Urothelium cell line (cell line): ENCODE measurements around the gene C16orf95.
"Not testable (repeated sequence)": the region's sequence is repeated elsewhere in the genome, so short reads cannot be mapped to it uniquely, and the experiment has no call there.

Experiments used
- DNase-seq: peaks from one replicate; pipeline ENCODE4 v3.0.0; 2011; ENCODE audit warnings: low spot score, mixed read lengths
- FAIRE-seq: peaks from 2 replicates; lab custom pipeline; 2011; peaks lifted over from hg19 to GRCh38; lab: Jason Lieb, UNC

C16orf95 gene

GRCh38 chr16:87316923-87317749 lies at the start of gene C16orf95:
C16orf95 (minus strand) TSS chr16:87317392; CDS start chr16:87317242, 150 bp downstream.
- no peak for FAIRE-seq
- peak; percentile 100 for DNase-seq

GRCh38 chr16:87366930-87367329 lies 49.7 kb upstream of the C16orf95 start:
- FAIRE-seq: no peak

GRCh38 chr16:87366288-87366687 lies 49.1 kb upstream of the C16orf95 start:
- no peak for FAIRE-seq
- DNase-seq: no peak

More at GRCh38 chr16:87366930-87367329, 49.7 kb upstream of the C16orf95 start:
- no peak for DNase-seq

- DNase-seq (no peak), FAIRE-seq (no peak)
These were observed 48.0 kb upstream of the C16orf95 start for GRCh38 chr16:87365021-87365713.

- FAIRE-seq (no peak), DNase-seq (no peak)
These were observed 46.7 kb upstream of the C16orf95 start for GRCh38 chr16:87363771-87364455.

- FAIRE-seq, DNase-seq: not testable (repeated sequence)
These were observed 45.8 kb upstream of the C16orf95 start for GRCh38 chr16:87362828-87363559.

GRCh38 chr16:87361916-87362619 lies 44.9 kb upstream of the C16orf95 start:
- no peak for FAIRE-seq
- DNase-seq: no peak

GRCh38 chr16:87360862-87361610 lies 43.8 kb upstream of the C16orf95 start:
- DNase-seq (no peak), FAIRE-seq (no peak)

GRCh38 chr16:87359121-87359520 lies 41.9 kb upstream of the C16orf95 start:
- FAIRE-seq (no peak), DNase-seq (no peak)

GRCh38 chr16:87358696-87359095 lies 41.5 kb upstream of the C16orf95 start:
- DNase-seq (no peak), FAIRE-seq (no peak)

GRCh38 chr16:87358250-87358649 lies 41.1 kb upstream of the C16orf95 start:
- no peak for FAIRE-seq
- no peak for DNase-seq

GRCh38 chr16:87356491-87356853 lies 39.3 kb upstream of the C16orf95 start:
- DNase-seq (no peak), FAIRE-seq (no peak)

- DNase-seq (no peak), FAIRE-seq (no peak)
These were observed 36.4 kb upstream of the C16orf95 start for GRCh38 chr16:87353613-87354012.

- DNase-seq (no peak), FAIRE-seq (no peak)
These were observed 35.6 kb upstream of the C16orf95 start for GRCh38 chr16:87352818-87353217.

- DNase-seq: no peak
- no peak for FAIRE-seq
These were observed 34.1 kb upstream of the C16orf95 start for GRCh38 chr16:87351320-87351698.

- DNase-seq: no peak
- no peak for FAIRE-seq
These were observed 33.6 kb upstream of the C16orf95 start for GRCh38 chr16:87350681-87351319.

GRCh38 chr16:87350031-87350430 lies 32.8 kb upstream of the C16orf95 start:
- no peak for FAIRE-seq

GRCh38 chr16:87348616-87349157 lies 31.5 kb upstream of the C16orf95 start:
- DNase-seq (no peak), FAIRE-seq (no peak)

More at GRCh38 chr16:87350031-87350430, 32.8 kb upstream of the C16orf95 start:
- no peak for DNase-seq
